ENCODE results near the gene NBL1. TPM values are rescaled to one million over a fixed set of nuclear protein-coding genes. Genes with fewer than 3 reads are reported as not detected.
"Not testable (repeated sequence)": the region's sequence is repeated elsewhere in the genome, so short reads cannot be mapped to it uniquely, and the experiment has no call there.

The NBL1 gene
- total RNA-seq, 1 experiment from 2014 or later, result 100 TPM

GRCh38 chr1:19629357-19629756 lies 14.8 kb upstream of the NBL1 start:
- no peak for DNase-seq
- H3K4me3 Mint-ChIP-seq (ENCODE audit: low read depth, unreplicated experiment), result no peak overlapping the region
- TF ChIP-seq CTCF (IDR thresholded peaks at IDR 0.05; ENCODE audit: unreplicated experiment), result no peak
- intact Hi-C loops (cut with micrococcal nuclease; ENCODE audit: unreplicated experiment), result no loop called here
- BruUV-seq (replicated peaks), result no TSS peak
- CTCF ChIA-PET, result interaction anchor here (0.6 kb wide), 1 partner anchor 34 kb away, joined by 3 read pairs; no protein-coding TSS in a partner anchor
- H3K4me1 Mint-ChIP-seq (ENCODE audit: low read depth, unreplicated experiment), result no peaks in the 10 kb centered on the region
- H3K36me3 Mint-ChIP-seq (ENCODE audit: insufficient read depth, unreplicated experiment), result peaks cover 5% of the 10 kb centered on the region
- H3K27ac Mint-ChIP-seq (ENCODE audit: unreplicated experiment), result no peak overlapping the region
- H3K27me3 Mint-ChIP-seq (ENCODE audit: unreplicated experiment), result no peaks in the 10 kb centered on the region
- H3K9me3 Mint-ChIP-seq (ENCODE audit: low read depth, unreplicated experiment), result no peaks in the 10 kb centered on the region

DNA sequence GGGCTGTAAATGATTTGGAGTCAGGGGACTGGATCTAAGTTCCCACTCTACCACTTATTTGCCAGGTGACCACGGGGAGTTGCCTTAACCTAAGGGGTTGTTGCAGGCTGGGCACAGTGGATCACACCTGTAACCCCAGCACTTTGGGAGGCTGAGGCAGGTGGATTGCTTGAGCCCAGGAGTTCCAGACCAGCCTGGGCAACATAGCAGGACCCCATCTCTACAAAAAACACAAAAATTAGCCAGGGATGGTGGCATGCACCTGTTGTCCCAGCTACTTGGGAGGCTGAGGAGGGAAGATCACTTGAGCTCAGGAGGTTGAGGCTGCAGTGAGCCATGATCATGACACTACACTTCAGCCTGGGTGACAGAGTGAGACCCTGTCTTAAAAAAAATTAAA lies 13.9 kb upstream of the NBL1 start:
- BruUV-seq (replicated peaks); H3K4me1 Mint-ChIP-seq (ENCODE audit: low read depth, unreplicated experiment); intact Hi-C loops (cut with micrococcal nuclease; ENCODE audit: unreplicated experiment); H3K4me3 Mint-ChIP-seq (ENCODE audit: low read depth, unreplicated experiment); DNase-seq; H3K27ac Mint-ChIP-seq (ENCODE audit: unreplicated experiment); H3K27me3 Mint-ChIP-seq (ENCODE audit: unreplicated experiment); H3K36me3 Mint-ChIP-seq (ENCODE audit: insufficient read depth, unreplicated experiment); H3K9me3 Mint-ChIP-seq (ENCODE audit: low read depth, unreplicated experiment): not testable (repeated sequence)
- CTCF ChIA-PET, result interaction anchor here (1.0 kb wide), 1 partner anchor 15 kb away, joined by 4 read pairs; no protein-coding TSS in a partner anchor

GRCh38 chr1:19630720-19631395 lies 13.3 kb upstream of the NBL1 start:
- CTCF ChIA-PET, result interaction anchor here (1.0 kb wide), 1 partner anchor 15 kb away, joined by 4 read pairs; no protein-coding TSS in a partner anchor
- no peak for TF ChIP-seq CTCF (IDR thresholded peaks at IDR 0.05; ENCODE audit: unreplicated experiment)
- no peak for DNase-seq
- H3K36me3 Mint-ChIP-seq (ENCODE audit: insufficient read depth, unreplicated experiment), result peaks cover 4% of the 10 kb centered on the region
- no TSS peak for BruUV-seq (replicated peaks)
- H3K27me3 Mint-ChIP-seq (ENCODE audit: unreplicated experiment), result no peaks in the 10 kb centered on the region
- intact Hi-C loops (cut with micrococcal nuclease; ENCODE audit: unreplicated experiment), result no loop called here
- no peak overlapping the region for H3K4me3 Mint-ChIP-seq (ENCODE audit: low read depth, unreplicated experiment)
- no peak overlapping the region for H3K27ac Mint-ChIP-seq (ENCODE audit: unreplicated experiment)
- H3K4me1 Mint-ChIP-seq (ENCODE audit: low read depth, unreplicated experiment), result no peaks in the 10 kb centered on the region
- H3K9me3 Mint-ChIP-seq (ENCODE audit: low read depth, unreplicated experiment), result no peaks in the 10 kb centered on the region

DNA sequence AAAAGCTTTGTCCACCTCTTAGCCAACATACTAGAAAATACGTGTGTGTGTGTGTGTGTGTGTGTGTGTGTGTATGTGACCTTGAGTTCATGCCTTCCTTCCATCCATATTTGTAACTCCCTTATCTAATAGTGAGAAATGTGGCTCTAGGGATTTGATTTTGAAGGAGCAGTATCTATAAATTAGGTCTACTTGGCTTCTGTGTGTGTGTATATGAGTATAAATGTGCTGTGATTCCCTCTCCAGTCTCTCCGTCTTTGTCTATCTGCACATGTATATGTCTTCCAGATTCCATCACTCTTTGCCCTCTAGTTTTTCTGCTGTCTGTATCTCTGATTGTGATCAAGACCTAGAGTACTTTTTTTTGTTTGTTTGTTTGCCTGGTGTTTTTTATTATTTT lies 11.9 kb upstream of the NBL1 start:
- no peak overlapping the region for H3K4me3 Mint-ChIP-seq (ENCODE audit: low read depth, unreplicated experiment)
- no peaks in the 10 kb centered on the region for H3K36me3 Mint-ChIP-seq (ENCODE audit: insufficient read depth, unreplicated experiment)
- H3K4me1 Mint-ChIP-seq (ENCODE audit: low read depth, unreplicated experiment), result no peaks in the 10 kb centered on the region
- no TSS peak for BruUV-seq (replicated peaks)
- no peak for TF ChIP-seq CTCF (IDR thresholded peaks at IDR 0.05; ENCODE audit: unreplicated experiment)
- intact Hi-C loops (cut with micrococcal nuclease; ENCODE audit: unreplicated experiment), result no loop called here
- no peaks in the 10 kb centered on the region for H3K27me3 Mint-ChIP-seq (ENCODE audit: unreplicated experiment)
- CTCF ChIA-PET, result no interaction called here
- H3K9me3 Mint-ChIP-seq (ENCODE audit: low read depth, unreplicated experiment), result no peaks in the 10 kb centered on the region
- DNase-seq, result no peak
- no peak overlapping the region for H3K27ac Mint-ChIP-seq (ENCODE audit: unreplicated experiment)

- BruUV-seq (replicated peaks), result no TSS peak
- no peaks in the 10 kb centered on the region for H3K4me1 Mint-ChIP-seq (ENCODE audit: low read depth, unreplicated experiment)
- no peaks in the 10 kb centered on the region for H3K9me3 Mint-ChIP-seq (ENCODE audit: low read depth, unreplicated experiment)
- intact Hi-C loops (cut with micrococcal nuclease; ENCODE audit: unreplicated experiment), result no loop called here
- TF ChIP-seq CTCF (IDR thresholded peaks at IDR 0.05; ENCODE audit: unreplicated experiment), result no peak
- no peaks in the 10 kb centered on the region for H3K36me3 Mint-ChIP-seq (ENCODE audit: insufficient read depth, unreplicated experiment)
- no peak overlapping the region for H3K27ac Mint-ChIP-seq (ENCODE audit: unreplicated experiment)
- CTCF ChIA-PET, result no interaction called here
- no peaks in the 10 kb centered on the region for H3K27me3 Mint-ChIP-seq (ENCODE audit: unreplicated experiment)
- no peak for DNase-seq
- H3K4me3 Mint-ChIP-seq (ENCODE audit: low read depth, unreplicated experiment), result no peak overlapping the region
Measured at GRCh38 chr1:19633106-19633505, 11.0 kb upstream of the NBL1 start.

GRCh38 chr1:19635064-19635463 lies 9.0 kb upstream of the NBL1 start:
- H3K4me1 Mint-ChIP-seq (ENCODE audit: low read depth, unreplicated experiment); CTCF ChIA-PET; H3K27me3 Mint-ChIP-seq (ENCODE audit: unreplicated experiment); H3K9me3 Mint-ChIP-seq (ENCODE audit: low read depth, unreplicated experiment); BruUV-seq (replicated peaks); H3K4me3 Mint-ChIP-seq (ENCODE audit: low read depth, unreplicated experiment); H3K27ac Mint-ChIP-seq (ENCODE audit: unreplicated experiment); H3K36me3 Mint-ChIP-seq (ENCODE audit: insufficient read depth, unreplicated experiment); intact Hi-C loops (cut with micrococcal nuclease; ENCODE audit: unreplicated experiment); DNase-seq: not testable (repeated sequence)
